ENCODE data around the gene HIPK1.

HIPK1 gene

DNA sequence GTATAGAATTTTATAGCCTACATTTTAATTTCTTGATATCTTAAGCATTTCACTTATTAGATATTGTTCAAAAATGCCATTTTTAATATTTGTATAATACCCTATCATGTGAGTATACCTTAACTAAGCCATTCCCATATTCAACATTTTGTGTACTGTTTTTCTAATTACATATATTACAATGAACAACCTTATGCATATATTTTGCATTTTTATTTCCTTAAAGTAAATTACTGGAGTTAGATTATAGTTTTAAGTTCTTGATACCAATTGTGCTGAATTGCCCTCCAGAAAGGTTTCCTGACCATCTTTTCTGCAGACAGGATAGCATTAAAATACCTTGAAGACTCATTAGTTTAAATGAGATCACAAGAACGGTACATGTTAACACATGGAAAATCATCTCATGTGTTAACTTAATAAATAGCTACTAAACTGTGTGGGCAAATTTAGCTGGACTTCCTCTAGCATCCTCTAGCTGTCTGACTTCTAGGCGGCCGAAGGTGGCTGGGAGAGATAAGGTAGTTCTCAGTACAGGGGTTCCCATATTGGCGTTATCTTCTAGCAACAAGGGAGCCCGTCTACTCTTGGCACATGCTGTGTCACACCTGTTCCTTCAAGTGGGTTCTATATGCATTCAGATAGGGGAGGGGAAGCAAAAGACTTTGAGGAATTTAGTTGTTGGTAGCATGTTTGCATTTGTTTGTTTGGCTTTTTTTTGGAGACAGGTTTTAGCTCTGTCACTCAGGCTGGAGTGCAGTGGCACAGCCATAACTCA is 15.0 kb upstream of the HIPK1 start:
- DNase-seq = no peak

DNA sequence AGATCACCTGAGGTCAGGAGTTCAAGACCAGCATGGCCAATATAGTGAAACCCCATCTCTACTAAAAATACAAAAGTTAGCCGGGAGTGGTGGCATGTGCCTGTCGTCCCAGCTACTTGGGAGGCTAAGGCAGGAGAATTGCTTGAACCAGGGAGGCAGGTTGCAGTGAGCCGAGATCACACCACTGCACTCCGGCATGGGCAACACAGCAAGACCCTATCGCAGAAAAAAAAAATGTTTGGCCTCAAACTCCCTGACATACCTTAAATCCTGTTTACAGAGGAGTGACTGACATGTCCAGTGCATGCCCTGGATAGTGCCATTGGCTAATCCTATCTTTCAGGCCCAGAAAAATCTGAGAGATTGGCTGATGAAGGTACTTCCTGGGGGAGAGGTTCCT is 12.2 kb upstream of the HIPK1 start:
- no peak for DNase-seq

DNA sequence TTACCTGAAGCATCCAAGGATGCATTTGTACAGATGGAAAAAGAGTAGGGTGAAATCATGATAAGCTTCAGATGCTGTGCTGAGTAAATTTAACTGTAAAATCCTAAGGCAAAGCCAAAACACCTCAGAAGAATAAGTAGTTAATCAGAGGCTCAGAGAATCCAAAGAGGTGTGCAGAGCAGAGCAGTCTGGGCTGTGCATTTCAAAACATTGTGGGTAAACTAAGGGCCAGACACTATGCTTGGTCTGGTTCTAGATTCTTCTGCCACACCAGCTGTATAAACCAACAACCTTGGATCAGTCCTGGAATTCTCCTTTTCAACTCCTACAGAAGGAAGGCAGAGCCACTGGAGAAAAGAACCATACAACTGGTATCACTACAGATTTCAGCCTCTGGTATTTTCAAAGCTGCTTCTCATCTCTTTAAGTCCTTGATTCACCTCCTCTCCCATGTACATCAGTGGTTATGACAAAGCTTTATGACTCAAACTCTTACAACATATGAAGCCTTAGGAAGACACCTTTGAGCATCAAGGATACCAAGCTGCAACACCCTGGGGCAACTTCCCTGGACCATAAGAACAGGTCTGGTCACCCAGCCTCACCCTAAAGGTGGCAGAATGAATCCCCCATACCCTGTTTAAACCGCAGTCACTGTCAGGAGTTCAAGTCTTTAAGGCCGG is 11.6 kb upstream of the HIPK1 start:
- DNase-seq = no peak

DNA sequence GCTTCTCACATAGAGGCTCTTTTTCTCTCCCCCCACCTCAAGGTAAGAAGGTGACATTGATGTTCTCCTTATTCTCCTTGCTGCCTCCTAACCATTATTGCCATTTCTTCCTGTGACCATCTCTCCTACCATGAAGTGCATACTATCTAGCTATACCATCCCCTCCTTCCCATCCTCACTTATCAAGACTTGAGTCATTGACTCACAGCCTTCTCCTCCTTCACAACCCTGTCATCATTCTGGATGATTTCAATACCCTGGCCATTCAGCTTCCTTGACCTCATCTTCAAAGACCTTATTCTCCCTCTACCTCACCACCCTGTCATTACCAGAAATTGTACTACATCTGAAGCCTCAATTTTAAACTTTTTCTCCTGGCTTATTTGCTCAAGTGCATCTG is 10.9 kb upstream of the HIPK1 start:
- no peak for DNase-seq

DNA sequence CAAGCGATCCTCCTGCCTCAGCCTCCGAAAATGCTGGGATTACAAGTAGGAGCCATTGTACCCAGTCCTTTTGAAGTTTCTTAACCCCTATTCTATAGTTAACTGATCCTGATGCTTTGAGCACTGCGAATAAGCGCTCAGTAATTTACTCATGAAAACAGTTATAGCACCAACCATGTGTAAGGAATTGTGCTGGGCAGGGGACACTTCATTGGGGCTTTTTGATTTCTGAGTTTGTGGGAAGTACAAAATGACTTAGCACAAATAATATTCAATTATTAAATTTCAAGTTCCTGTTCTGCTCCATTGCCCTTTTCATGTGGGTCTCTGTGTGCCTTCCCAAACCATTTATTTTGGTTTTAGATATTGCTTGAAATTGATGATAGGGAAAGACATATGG is 6.2 kb upstream of the HIPK1 start:
- no peak for DNase-seq

DNA sequence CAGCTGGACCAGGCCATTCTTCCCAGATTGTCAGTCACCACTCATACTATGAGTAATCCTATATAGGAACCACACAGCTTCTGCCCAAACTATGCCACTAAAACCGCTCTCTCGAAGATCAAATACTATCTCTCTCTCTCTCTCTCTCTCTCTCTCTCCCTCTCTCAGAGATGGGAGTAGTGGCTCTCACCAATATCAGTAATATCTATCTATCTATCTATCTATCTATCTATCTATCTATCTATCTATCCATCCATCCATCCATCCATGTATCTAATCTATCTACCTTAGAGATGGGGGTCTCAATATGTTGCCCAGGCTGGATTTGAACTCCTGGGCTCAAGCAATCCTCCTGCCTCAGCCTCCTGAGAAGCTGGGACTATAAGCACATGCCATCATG is 4.7 kb upstream of the HIPK1 start:
- no peak for DNase-seq

DNA sequence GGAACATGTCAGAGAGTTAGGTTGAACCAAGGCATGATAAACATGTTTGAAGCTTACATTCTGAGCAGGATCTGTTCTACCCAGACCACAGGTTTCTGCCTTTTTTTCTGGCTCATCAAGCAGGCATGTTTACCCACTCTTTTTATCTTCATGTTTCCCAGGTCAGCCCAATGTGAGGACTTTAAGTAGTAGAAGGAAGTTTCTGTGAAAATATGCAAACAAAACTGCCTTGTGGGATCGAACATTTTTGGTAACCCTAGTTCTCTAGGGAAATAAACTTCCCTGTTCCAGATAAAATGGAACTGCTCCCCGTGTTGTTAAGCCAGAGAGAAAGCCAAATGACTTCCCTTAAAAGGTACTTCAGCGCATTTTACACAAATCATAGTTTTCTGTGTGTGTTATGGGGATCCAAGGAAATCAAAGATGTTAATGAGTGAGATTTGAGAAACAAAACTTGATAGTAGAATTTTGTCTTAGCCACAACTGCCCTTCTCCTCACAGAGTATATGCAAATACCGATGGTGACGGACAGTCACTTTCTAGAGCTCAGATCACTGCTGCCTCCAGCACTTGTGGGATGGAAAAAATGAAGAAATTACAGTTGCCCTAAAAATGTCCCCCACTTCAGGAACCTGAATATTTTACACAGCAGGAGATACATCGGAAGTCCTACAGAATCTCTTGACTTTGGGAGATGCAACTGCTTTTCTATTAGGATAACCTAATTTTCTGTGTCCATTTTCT is 765 bp upstream of the HIPK1 start:
- DNase-seq = no peak

DNA sequence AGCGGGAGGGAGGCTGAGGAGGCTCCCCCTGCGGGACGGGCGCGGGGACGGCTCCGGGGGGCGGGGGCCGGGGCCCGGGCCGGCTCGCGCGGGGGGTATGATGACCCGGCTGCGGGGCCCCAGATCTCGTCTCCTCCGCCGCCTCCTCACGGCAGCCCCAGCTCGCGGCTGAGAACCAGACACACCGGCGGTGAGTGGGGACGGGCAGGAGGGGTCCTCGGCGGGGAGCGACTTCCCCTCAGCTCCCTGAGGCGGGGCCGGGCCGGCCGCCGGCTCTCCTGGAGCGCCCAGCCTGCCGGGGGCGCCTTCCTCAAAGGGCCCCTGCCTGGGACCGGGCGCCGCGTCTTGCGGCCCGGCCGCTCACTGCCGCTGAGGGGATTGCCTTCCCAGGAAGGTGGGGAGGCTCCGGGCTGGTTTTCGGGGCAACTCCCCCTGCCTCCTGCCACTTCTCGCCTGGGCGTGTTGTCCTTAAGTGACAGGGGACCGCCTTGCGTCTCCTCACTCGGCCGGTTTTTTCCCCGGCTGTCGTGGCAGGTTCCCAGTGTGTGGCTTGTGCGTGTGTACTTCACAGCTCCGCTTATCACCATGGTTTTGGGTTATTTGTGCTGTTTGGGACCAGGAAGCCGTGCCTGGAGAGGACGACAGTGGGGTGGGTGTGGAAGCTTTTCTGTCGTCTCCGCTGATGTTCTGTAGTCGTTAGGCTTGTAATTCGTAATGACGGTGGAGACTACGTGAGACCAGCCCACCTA is 800 bp downstream of the HIPK1 start:
- DNase-seq = peak; percentile 75 to 76

DNA sequence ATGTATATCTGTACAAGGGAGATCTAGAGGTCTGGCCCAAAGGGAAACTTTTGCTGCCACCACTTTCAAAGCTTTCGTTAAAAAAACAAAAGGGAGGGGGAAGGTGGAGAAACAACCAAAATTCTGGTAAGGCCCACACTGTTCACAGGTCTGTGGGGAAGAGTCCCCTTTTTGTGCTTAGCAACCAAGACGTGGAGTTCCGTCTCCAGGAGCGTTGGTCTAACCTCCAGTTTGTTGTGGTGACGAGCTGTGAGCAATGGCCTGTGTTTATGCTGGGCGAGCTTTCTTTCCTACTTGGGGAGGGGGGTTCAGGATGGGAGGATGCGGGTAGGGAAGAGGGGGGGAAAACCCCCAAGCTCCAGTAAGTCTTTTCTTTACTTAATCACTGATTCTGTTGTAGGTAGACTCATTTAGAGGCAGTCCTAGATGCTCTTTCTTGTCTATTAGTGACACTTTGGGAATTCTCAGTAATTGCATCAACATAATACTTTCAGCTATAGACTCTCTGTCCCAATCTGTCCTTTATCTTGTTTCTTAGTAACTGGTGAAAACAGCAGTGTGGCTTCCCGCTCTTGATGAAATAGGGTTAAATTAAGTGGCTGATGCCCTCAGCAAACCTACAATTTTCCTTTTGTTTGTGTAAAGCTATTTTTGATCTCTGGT is 1.5 kb downstream of the HIPK1 start:
- peak; percentile 73 to 75 for DNase-seq

DNA sequence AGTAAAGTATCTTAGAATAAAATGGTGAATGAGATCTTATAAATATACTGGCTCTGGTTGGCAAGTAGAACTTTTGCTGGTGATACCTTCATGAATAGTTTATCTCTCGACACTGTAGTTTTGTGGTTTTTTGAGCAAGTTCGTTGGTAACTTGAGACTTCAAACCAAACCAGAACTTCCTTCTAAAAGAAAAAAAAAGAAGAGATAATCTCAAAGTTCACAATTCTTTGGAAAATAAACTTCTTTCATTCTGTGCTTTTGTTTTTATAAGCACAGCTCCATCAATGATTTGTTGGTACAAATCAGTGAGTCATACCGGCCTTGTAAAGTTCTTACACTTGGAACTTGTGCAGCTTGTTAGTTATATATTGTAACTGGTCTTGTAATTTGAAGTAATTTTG is 2.3 kb downstream of the HIPK1 start:
- DNase-seq = no peak

DNA sequence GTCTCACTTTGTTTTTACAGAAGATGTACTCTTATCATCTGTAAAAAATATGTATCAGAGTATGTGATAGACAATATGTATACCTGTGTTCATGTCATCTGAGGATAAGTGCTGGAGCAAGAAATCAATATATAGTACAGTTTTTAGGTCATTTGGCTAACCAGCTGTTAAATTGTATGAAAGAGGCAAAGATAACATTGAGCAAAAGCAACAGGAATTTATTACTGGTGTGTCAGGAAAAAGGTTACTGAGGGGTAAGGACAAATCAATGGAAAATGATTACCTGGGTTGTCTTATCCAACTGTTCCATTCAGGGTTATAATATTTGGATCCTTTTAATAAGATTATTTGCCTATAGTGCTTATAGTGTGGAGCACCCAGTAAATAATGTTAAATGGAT is 4.9 kb downstream of the HIPK1 start:
- DNase-seq = no peak

DNA sequence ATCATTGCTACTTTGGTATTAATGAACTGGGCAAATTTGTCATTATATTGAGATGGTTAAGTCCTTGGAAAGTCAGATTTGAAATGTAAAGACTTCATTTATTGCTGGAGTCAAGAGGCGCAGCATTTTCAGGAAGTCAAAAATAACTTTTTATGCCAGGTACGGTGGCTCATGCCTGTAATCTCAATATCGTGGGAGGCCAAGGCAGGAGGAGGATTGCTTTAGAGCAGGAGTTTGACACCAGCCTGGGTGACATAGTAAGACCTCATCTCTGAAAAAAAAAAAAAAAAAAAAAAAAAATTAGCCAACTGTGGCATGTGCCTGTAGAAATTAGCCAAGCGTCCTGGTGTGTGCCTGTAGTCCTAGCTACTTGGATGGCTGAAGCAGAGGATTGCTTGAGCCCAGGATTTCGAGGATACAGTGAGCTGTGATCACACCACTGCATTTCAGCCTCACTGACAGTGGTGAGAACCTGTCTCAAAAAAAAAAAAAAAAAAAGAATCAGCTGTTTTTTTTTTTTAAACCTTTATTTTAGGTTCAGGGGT is 5.5 kb downstream of the HIPK1 start:
- no peak for DNase-seq

DNA sequence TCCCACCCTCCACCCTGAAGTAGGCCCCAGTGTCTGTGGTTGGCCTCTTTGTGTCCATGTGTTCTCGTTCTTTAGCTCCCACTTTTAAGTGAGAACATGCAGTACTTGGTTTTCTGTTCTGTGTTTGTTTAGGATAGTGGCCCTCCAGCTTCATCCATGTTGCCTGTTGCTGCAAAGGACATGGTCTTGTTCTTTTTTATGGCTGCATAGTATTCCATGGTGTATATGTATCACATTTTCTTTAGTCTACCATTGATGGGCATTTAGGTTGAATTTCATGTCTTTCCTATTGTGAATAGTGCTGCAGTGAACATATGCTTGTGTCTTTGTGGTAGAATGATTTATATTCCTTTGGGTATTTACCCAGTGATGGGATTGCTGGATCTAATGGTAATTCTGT is 6.1 kb downstream of the HIPK1 start:
- DNase-seq = no peak

DNA sequence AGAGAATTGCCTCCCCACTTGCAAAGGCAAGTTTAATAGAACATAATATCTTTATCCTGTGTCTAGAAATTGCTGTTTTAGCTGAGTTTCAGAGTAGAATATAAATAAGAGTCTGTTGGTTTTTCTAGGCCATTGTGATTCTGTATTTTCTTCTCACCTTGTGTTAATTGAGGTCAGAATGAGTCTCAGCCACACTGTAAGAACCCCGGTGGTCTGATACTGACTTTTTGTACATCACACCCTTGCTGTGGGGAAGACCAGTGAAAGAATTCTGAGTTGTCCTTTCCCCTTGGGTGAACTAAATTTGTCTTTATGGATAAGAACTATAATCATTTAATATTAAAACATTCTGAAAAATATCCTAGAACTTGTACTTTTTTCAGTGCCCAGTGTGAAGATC is 6.8 kb downstream of the HIPK1 start:
- no peak for DNase-seq

DNA sequence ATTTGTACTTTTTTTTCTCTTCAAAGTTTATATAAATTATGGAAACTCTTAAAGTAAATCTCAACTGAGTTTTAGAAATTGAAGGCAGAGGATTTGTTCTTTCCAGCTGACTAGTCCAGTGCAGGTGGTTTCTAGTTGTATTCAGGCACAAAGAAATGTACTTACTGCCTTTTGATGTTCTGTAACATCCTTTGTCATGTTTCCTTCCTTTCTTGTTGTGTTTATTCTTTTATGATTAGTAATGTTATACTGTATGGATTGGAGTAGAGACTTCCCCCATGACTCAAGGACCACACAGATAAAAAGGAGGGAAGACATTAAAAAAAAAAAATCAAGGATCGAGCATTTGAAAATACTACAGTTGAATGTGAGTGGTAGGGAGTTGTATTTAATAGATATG is 8.0 kb downstream of the HIPK1 start:
- DNase-seq = no peak

DNA sequence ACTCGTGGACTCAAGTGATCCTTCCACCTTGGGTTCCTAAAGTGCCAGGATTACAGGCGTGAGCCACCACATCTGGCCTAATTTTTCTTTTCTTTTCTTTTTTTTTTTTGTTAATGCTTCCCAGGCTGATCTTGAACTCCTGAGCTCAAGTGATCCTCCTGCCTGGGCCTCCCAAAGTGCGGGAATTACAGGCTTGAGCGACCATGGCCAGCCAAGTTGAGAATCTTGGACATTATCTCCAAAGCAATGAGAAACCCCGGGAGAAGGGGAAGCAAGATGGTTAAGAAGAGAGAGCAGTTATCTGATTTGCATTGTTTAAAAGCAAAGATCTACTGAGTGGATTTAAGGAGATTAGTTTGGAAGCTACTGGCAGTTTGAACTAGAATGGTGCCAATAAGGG is 9.1 kb downstream of the HIPK1 start:
- no peak for DNase-seq

DNA sequence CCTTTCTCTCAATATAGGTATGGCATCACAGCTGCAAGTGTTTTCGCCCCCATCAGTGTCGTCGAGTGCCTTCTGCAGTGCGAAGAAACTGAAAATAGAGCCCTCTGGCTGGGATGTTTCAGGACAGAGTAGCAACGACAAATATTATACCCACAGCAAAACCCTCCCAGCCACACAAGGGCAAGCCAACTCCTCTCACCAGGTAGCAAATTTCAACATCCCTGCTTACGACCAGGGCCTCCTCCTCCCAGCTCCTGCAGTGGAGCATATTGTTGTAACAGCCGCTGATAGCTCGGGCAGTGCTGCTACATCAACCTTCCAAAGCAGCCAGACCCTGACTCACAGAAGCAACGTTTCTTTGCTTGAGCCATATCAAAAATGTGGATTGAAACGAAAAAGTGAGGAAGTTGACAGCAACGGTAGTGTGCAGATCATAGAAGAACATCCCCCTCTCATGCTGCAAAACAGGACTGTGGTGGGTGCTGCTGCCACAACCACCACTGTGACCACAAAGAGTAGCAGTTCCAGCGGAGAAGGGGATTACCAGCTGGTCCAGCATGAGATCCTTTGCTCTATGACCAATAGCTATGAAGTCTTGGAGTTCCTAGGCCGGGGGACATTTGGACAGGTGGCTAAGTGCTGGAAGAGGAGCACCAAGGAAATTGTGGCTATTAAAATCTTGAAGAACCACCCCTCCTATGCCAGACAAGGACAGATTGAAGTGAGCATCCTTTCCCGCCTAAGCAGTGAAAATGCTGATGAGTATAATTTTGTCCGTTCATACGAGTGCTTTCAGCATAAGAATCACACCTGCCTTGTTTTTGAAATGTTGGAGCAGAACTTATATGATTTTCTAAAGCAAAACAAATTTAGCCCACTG is 11.5 kb downstream of the HIPK1 start:
- peak; percentile 63 to 69 for DNase-seq

DNA sequence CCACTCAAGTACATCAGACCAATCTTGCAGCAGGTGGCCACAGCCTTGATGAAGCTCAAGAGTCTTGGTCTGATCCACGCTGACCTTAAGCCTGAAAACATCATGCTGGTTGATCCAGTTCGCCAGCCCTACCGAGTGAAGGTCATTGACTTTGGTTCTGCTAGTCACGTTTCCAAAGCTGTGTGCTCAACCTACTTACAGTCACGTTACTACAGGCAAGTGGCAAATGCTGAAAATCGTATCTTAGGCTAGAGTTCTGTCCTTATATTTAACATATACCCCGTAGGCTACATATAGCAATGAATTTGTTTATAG is 12.1 kb downstream of the HIPK1 start:
- DNase-seq = no peak

DNA sequence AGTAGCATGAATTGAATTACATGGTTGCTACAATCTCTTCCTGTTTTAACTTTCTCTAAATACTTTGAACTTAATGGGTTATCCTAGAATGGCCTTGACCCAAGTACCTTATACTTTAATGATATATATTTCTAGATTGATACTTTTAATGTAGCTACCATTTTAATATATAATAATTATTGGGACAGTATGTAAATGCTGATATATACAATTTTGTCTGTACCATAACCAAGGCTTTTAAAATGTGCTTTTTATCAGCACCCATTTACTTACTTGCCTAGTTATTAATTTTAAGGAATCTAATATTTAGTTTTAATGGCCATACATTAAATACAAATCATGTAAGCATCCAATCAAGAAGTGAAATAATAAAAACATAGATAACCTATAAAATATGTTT is 13.4 kb downstream of the HIPK1 start:
- no peak for DNase-seq

DNA sequence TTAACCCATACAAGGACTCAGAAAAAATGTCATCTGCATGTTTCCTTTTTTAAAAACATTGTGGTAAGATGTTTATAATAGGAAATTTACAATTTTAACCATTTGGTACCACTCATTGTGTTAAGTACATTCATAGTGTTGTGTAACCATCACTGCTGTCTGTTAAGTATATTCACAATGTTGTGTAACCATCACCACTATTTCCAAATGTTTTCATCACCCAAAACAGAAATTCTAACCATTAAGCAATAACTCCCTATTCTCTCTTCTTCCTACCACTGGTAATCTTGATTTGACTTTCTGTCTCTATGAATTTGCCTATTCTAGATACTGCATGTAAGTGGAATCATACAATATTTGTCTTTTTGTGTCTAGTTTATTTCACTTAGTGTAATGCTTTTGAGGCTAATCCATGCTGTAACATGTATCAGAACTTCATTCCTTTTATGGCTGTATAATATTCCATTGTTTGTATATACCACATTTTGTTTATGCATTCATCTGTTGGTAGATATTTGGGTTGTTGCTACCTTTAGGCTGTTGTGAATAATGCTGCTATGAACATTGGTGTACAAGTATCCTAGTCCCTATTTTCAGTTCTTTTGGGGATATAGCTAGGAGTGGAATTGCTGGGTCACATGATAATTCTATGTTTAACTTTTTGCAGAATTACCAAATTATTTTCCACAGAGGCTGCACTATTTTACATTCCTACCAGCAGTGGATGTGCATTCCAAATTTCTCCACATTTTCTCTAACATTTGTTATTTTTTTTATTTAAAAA is 14.1 kb downstream of the HIPK1 start:
- DNase-seq = no peak

DNA sequence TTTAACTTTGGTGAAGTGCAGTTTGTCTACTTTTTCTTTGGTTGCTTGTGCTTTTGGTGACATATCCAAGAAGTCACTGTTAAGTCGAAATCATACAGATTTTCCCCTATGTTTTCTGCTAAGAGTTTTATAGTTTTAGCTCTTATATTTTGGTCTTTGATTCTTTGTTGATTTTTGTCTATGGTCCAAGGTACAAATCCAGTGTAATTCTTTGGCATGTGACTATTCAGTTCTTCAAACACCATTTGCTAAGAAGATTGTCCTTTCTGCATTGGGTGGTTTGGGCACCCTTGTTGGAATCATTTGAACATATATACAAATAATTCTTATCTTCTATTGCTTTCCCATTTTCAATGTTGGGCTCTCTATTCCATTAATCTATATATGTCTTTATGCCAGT is 16.2 kb downstream of the HIPK1 start:
- DNase-seq = no peak

Measured in activated T-cell treated with anti-CD3 and anti-CD28 coated beads, Interleukin-2, amount 50 U/mL, for 48 hours (primary cell).